Gastrocnemius medialis (tissue), 4 donors: ENCODE data around the gene PWWP2B. TPM values are rescaled to one million over a fixed set of nuclear protein-coding genes. Genes with fewer than 3 reads are reported as not detected.
"Not testable (repeated sequence)": the region's sequence is repeated elsewhere in the genome, so short reads cannot be mapped to it uniquely, and the experiment has no call there.

Experiments used
- ATAC-seq, 2 donors: fragments of 150-250 bp; one replicate each; pipeline ENCODE4 v1.9.1; 2016
- DNase-seq, 2 donors: peaks; one replicate each; pipeline ENCODE4 v3.0.0-alpha.2; 2019
- H3K27ac ChIP-seq, 4 donors: fragments of 200-600 bp; sonication (generic); 1 replicate in 1 of 4; 2 replicates in 3 of 4; pipeline ENCODE4 v1.5.1; 2016 to 2018; ENCODE audit warnings: mild to moderate bottlenecking in 2 of 4, moderate library complexity in 1 of 4
- H3K27me3 ChIP-seq, 3 donors: fragments of 200-600 bp; sonication (generic) in 2 of 3; 1 replicate in 1 of 3; 2 replicates in 2 of 3; pipeline versions ENCODE4 v1.5.1 to v1.6.0; 2016 to 2019; ENCODE audit warnings: mild to moderate bottlenecking in 1 of 3, moderate library complexity in 1 of 3
- H3K36me3 ChIP-seq, 2 donors: fragments of 200-600 bp; sonication (generic) in 1 of 2; one replicate each; pipeline ENCODE4 v1.5.1; 2017 to 2018
- H3K4me1 ChIP-seq, 2 donors: fragments of 200-600 bp; sonication (generic) in 1 of 2; one replicate each; pipeline ENCODE4 v1.5.1; 2016 to 2017; ENCODE audit warnings: mild to moderate bottlenecking in 2 of 2
- H3K4me3 ChIP-seq, 4 donors: fragments of 200-600 bp; sonication (generic) in 3 of 4; 1 replicate in 1 of 4; 2 replicates in 3 of 4; pipeline ENCODE4 v1.5.1; 2016 to 2019; ENCODE audit warnings: mild to moderate bottlenecking in 2 of 4
- H3K9me3 ChIP-seq, 3 donors: fragments of 200-600 bp; sonication (generic) in 2 of 3; 1 replicate in 1 of 3; 2 replicates in 2 of 3; pipeline ENCODE4 v1.5.1; 2016 to 2019
- CTCF ChIP-seq, 5 experiments: fragments of 450-650 bp in 3 of 5; fragments of 200-600 bp in 2 of 5; sonication (generic) in 2 of 5; IDR thresholded peaks in 4 of 5; conservative IDR thresholded peaks in 1 of 5; 1 replicate in 4 of 5; 2 replicates in 1 of 5; pipeline ENCODE4 v1.5.1; 2016 to 2019; ENCODE audit warnings: antibody characterized with exemption in 5 of 5, mild to moderate bottlenecking in 3 of 5, moderate library complexity in 3 of 5
- POLR2A ChIP-seq, 2 donors: fragments of 450-650 bp; IDR thresholded peaks; one replicate each; pipeline ENCODE4 v1.6.1; 2017; ENCODE audit warnings: antibody characterized with exemption in 2 of 2, mild to moderate bottlenecking in 2 of 2, moderate library complexity in 2 of 2
- in situ Hi-C, 4 donors: fragments of 200-750 bp; cut with MboI; loops; one replicate each; pipeline versions ENCODE4 v1.15.0 to v1.8.0; 2017; ENCODE audit warnings: low sequenced_read_pairs in 4 of 4
- intact Hi-C: fragments of 100-400 bp; cut with DNase I; formaldehyde crosslinking; loops from one replicate; pipeline ENCODE4 v1.15.1; 2023; ENCODE audit warnings: low total_unique reads
- total RNA-seq, 4 donors: library from RNA; depleted of rRNA; stranded (reverse); fragments of >200 nt; gene quantifications; one replicate each; pipeline versions ENCODE4 v1.1.0 to v1.2.3, GENCODE V29; 2016

PWWP2B gene
- total RNA-seq, 4 donors from 2014 or later, result 22.7 to 30.9 (median 24.4) TPM

GRCh38 chr10:132350391-132350790, 46.6 kb upstream of the PWWP2B start:
- Histone ChIP-seq H3K4me3 (no peak overlapping the region), H3K36me3 (no peaks in the 10 kb centered on the region), H3K9me3 (no peaks in the 10 kb centered on the region), H3K4me1 (no peaks in the 10 kb centered on the region), H3K27me3 (no peaks in the 10 kb centered on the region), H3K27ac (no peak overlapping the region)
- DNase-seq (no peak), ATAC-seq (no peak)
- TF ChIP-seq CTCF (IDR thresholded peaks at IDR 0.05 in 4 of 5, conservative IDR thresholded peaks at IDR 0.05 in 1 of 5) (no peak), POLR2A (IDR thresholded peaks at IDR 0.05) (no peak)
- in situ Hi-C loops, result no loop called here
- intact Hi-C loops, result no loop called here

- TF ChIP-seq POLR2A (IDR thresholded peaks at IDR 0.05) (no peak), CTCF (IDR thresholded peaks at IDR 0.05 in 4 of 5, conservative IDR thresholded peaks at IDR 0.05 in 1 of 5) (no peak)
- H3K27ac ChIP-seq, result no peak overlapping the region
Observed at GRCh38 chr10:132350946-132351345, 46.1 kb upstream of the PWWP2B start.

GRCh38 chr10:132351611-132352010, 45.4 kb upstream of the PWWP2B start:
- H3K4me1 ChIP-seq, result no peaks in the 10 kb centered on the region
- DNase-seq, result no peak
- no peaks in the 10 kb centered on the region for H3K27me3 ChIP-seq
- TF ChIP-seq POLR2A (IDR thresholded peaks at IDR 0.05) (no peak), CTCF (IDR thresholded peaks at IDR 0.05 in 4 of 5, conservative IDR thresholded peaks at IDR 0.05 in 1 of 5) (no peak)
- in situ Hi-C loops, result no loop called here
- intact Hi-C loops, result loop anchor here (1.0 kb wide), 1 partner anchor 128 kb away; no protein-coding TSS in a partner anchor
- no peak overlapping the region for H3K4me3 ChIP-seq
- no peak overlapping the region for H3K27ac ChIP-seq
- ATAC-seq, result no peak
- H3K9me3 ChIP-seq, result no peaks in the 10 kb centered on the region
- no peaks in the 10 kb centered on the region for H3K36me3 ChIP-seq

More at GRCh38 chr10:132350946-132351345, 46.1 kb upstream of the PWWP2B start:
- no peaks in the 10 kb centered on the region for H3K4me1 ChIP-seq
- H3K27me3 ChIP-seq, result no peaks in the 10 kb centered on the region
- ATAC-seq (no peak), DNase-seq (no peak)
- intact Hi-C loops (no loop called here), in situ Hi-C loops (no loop called here)
- no peak overlapping the region for H3K4me3 ChIP-seq
- H3K9me3 ChIP-seq, result no peaks in the 10 kb centered on the region
- no peaks in the 10 kb centered on the region for H3K36me3 ChIP-seq

- ATAC-seq (peak; percentile 67 to 73), DNase-seq (peak in 1 of 2 donors; percentile 42)
- H3K36me3 ChIP-seq, H3K4me1 ChIP-seq, H3K9me3 ChIP-seq, H3K4me3 ChIP-seq, H3K27me3 ChIP-seq, in situ Hi-C loops, H3K27ac ChIP-seq: not testable (repeated sequence)
- intact Hi-C loops, result loop anchor here (1.0 kb wide), 1 partner anchor 129 kb away; no protein-coding TSS in a partner anchor
- TF ChIP-seq CTCF (IDR thresholded peaks at IDR 0.05 in 4 of 5, conservative IDR thresholded peaks at IDR 0.05 in 1 of 5), result peak; percentile 50 to 90 (median 74)
Observed at GRCh38 chr10:132352462-132353308, 44.3 kb upstream of the PWWP2B start.
